Epithelial cell of prostate (primary cell): ENCODE measurements around the gene WDR86.
A peak's percentile ranks its signal among the peaks of the same experiment; 100 is the strongest.

Source experiments
- DNase-seq: peaks from one replicate; pipeline ENCODE4 v3.0.0-alpha.2; 2011; ENCODE audit warnings: low read depth, low spot score
- H3K27ac ChIP-seq: fragments of 450-650 bp; 2 replicates; pipeline ENCODE4 v1.5.1; 2017; ENCODE audit warnings: mild to moderate bottlenecking

Gene WDR86

GRCh38 chr7:151366880-151367222, 43.0 kb downstream of the WDR86 start:
- H3K27ac ChIP-seq: no peak overlapping the region
- DNase-seq: no peak

- DNase-seq: no peak
- H3K27ac ChIP-seq: no peak overlapping the region
Observed at GRCh38 chr7:151366166-151366879, 43.5 kb downstream of the WDR86 start.

- no peak for DNase-seq
- H3K27ac ChIP-seq: no peak overlapping the region
Observed at GRCh38 chr7:151363182-151363581, 46.7 kb downstream of the WDR86 start.

GRCh38 chr7:151361193-151361959, 48.5 kb downstream of the WDR86 start:
- no peak for DNase-seq
- H3K27ac ChIP-seq: no peak overlapping the region

- DNase-seq: no peak
- H3K27ac ChIP-seq: no peak overlapping the region
Observed at GRCh38 chr7:151352512-151352911, 57.3 kb downstream of the WDR86 start.

GRCh38 chr7:151351967-151352366, 57.9 kb downstream of the WDR86 start:
- H3K27ac ChIP-seq: no peak overlapping the region
- no peak for DNase-seq

- no peak for DNase-seq
- no peak overlapping the region for H3K27ac ChIP-seq
Observed at GRCh38 chr7:151351027-151351426, 58.8 kb downstream of the WDR86 start.

GRCh38 chr7:151349507-151349853, 60.4 kb downstream of the WDR86 start:
- no peak overlapping the region for H3K27ac ChIP-seq
- DNase-seq: no peak

GRCh38 chr7:151348970-151349369, 60.9 kb downstream of the WDR86 start:
- no peak overlapping the region for H3K27ac ChIP-seq
- DNase-seq: no peak

- no peak for DNase-seq
- H3K27ac ChIP-seq: no peak overlapping the region
Observed at GRCh38 chr7:151347200-151347599, 62.6 kb downstream of the WDR86 start.

- no peak for DNase-seq
- no peak overlapping the region for H3K27ac ChIP-seq
Observed at GRCh38 chr7:151346470-151346769, 63.4 kb downstream of the WDR86 start.

GRCh38 chr7:151345576-151346469, 64.0 kb downstream of the WDR86 start:
- H3K27ac ChIP-seq: no peak overlapping the region
- no peak for DNase-seq

GRCh38 chr7:151343516-151343915, 66.3 kb downstream of the WDR86 start:
- DNase-seq: no peak

GRCh38 chr7:151342811-151343210, 67.0 kb downstream of the WDR86 start:
- no peak for DNase-seq
- H3K27ac ChIP-seq: no peak overlapping the region

More at GRCh38 chr7:151343516-151343915, 66.3 kb downstream of the WDR86 start:
- no peak overlapping the region for H3K27ac ChIP-seq

GRCh38 chr7:151342102-151342646, 67.7 kb downstream of the WDR86 start:
- DNase-seq: no peak
- H3K27ac ChIP-seq: peak overlapping the region; percentile 44

GRCh38 chr7:151341357-151342101, 68.3 kb downstream of the WDR86 start, which contains the start of gene NUB1:
NUB1 (plus strand) TSS chr7:151341812; CDS start chr7:151345350, 3,538 bp downstream.
- DNase-seq: peak; percentile 8
- H3K27ac ChIP-seq: peak within 1 kb of the TSS; percentile 44

GRCh38 chr7:151340794-151341356, 69.0 kb downstream of the WDR86 start:
- no peak overlapping the region for H3K27ac ChIP-seq
- no peak for DNase-seq

- no peak for DNase-seq
- H3K27ac ChIP-seq: no peak overlapping the region
Observed at GRCh38 chr7:151339651-151340382, 70.0 kb downstream of the WDR86 start.

- no peak overlapping the region for H3K27ac ChIP-seq
- DNase-seq: no peak
Observed at GRCh38 chr7:151338809-151339208, 71.0 kb downstream of the WDR86 start.
